ENCODE data around the gene FARP1. TPM values are rescaled to one million over a fixed set of nuclear protein-coding genes. Genes with fewer than 3 reads are reported as not detected.

FARP1 gene
- total and polyA plus RNA-seq, 2 of the 8 experiments (the other 6 are each of a cell fraction or from before 2014, with no cell fraction given): 24.7 to 104 TPM

DNA sequence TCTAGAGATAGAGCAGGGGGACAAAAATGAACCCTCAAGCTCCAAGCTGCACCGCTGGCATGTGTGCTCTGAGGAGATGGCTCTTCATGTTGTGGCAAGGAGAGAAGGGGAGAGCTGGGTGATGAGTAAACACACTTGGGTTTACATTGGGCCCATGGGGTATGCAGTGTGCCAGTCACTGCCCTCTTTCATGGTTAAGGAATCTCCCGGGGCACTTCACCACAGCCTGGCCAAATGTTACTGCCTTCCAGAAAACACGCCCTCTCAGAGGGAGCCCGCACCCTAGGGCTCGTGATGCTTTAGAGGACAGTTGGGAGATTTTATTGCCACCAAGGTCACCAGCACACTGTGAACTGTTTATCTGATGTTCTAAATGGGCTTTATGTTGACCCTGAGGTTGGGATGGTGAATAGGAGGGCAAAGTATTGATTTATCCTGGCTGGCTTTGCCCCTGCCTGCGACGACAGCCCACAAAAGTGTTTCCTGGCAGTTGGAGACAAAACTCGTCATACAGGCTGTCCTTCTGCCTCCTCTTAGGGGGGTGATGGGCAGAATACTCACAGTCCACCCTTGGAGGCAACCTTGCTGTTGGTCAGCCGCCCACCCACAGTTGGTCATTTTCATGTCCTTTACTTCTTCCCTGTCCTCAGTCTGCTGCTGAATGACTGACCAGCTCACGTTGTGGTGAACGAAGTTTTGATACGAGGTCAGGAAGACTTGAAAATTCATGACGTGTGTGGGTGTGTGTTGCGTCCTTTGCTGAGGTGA lies 277.1 kb downstream of the FARP1 start (continued):
- TF ChIP-seq ZNF274 (IDR thresholded peaks at IDR 0.05; ENCODE audit: borderline replicate concordance, extremely low read depth, low read length) (no peak), FOSL1 (IDR thresholded peaks at IDR 0.05; ENCODE audit: insufficient read depth, low read depth, low read length) (no peak), NRF1 (IDR thresholded peaks at IDR 0.05; ENCODE audit: low read depth, low read length) (no peak), TCF12 (IDR thresholded peaks at IDR 0.05; ENCODE audit: low read depth, low read length) (no peak), POLR2AphosphoS5 (IDR thresholded peaks at IDR 0.05; ENCODE audit: low read depth, low read length) (no peak), RBBP5 (IDR thresholded peaks at IDR 0.05; ENCODE audit: borderline replicate concordance, low read depth, low read length) (no peak), SP2 (IDR thresholded peaks at IDR 0.05; ENCODE audit: low read length) (no peak), JUND (IDR thresholded peaks at IDR 0.05; ENCODE audit: low read length) (no peak)
- TF ChIP-seq, protein P1, sequence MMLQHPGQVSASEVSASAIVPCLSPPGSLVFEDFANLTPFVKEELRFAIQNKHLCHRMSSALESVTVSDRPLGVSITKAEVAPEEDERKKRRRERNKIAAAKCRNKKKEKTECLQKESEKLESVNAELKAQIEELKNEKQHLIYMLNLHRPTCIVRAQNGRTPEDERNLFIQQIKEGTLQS (IDR thresholded peaks at IDR 0.05; ENCODE audit: insufficient read depth, low read depth, low read length): no peak
- TF ChIP-seq, protein P2, sequence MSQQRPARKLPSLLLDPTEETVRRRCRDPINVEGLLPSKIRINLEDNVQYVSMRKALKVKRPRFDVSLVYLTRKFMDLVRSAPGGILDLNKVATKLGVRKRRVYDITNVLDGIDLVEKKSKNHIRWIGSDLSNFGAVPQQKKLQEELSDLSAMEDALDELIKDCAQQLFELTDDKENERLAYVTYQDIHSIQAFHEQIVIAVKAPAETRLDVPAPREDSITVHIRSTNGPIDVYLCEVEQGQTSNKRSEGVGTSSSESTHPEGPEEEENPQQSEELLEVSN (IDR thresholded peaks at IDR 0.05): no peak

Measured in H1 (cell line).